DMS 273 (cell line): ENCODE results near the gene ZNF764.
A peak's percentile ranks its signal among the peaks of the same experiment; 100 is the strongest.
"Not testable (repeated sequence)": the region's sequence is repeated elsewhere in the genome, so short reads cannot be mapped to it uniquely, and the experiment has no call there.

ENCODE experiments used
- DNase-seq: peaks from one replicate; lab custom pipeline; 2025; ENCODE audit not compliant: unreplicated experiment; lab: John Stamatoyannopoulos, UW

ZNF764 gene

DNA sequence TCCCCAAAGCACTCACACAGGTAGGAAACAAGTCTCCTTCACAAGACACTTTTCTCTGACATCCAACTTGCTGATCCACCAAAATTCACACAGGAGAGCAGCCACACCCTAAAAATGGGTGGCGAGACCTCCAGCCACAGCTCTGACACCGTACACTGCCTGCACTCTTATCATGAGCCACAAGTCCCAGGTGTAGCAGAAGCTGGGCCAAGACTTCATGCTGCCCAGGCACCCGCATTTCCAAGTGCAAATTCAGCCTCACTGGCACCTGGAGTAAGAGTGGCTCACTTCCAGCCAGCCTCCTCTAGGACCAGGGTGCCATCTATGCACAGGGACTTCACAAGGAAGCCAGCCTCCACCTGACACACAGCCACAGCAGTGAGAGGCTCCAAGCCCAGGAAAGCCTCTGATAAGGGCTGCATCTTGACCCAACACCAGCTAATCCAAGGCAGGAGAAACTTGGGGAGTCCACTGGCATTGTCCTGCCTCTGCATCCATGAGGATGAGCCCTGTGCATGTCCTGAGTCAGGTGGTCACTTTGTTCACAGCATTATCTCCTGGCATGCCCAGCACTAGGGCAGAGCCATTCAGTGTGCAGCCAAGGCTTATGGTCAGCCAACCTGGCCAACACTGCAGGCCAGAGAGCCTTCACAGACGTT lies 29.2 kb downstream of the ZNF764 start:
- DNase-seq = no peak

- DNase-seq = no peak
Observed at GRCh38 chr16:30527635-30528178, 30.5 kb downstream of the ZNF764 start.

DNA sequence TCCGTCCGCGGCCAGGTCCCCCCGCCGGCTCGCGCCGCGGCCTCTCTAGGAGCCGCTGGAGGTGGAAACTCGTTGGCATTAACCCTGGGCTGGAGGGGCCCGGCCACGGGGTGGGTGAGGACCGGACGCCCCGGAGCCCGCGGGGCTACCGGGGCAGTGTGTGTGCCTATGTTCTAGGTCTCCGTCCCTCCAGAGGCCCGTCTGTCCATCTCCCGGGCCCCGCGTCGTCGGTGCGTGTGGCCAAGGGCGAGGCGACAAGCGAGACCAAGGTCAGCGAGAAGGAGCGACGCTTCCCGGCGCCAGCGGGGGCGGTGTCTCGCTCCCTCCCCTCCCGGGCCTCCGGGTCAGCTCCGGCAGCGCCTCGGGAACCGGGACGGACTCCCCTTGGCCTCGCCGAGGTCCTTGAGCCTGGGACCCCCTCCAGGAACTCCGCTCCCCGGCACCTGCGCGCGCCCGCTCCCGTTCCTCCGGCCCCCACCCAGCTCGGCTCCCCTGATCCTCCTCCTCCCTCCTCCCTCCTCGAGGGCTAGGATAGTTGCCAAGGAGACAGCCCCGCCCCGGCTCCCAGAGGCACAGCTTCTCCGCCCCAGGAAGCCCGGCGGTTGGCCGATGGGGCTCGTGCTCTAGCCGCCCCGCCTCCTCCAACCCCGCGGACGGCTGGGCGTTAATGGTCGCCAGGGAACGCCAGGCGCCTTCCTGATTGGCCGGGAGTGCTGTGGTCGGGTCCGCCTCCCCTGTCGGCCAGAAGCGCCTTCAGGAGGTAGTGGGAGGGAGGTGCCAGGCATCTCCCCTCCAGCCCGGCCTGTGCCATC lies 31.1 kb downstream of the ZNF764 start:
- peak; percentile 100 for DNase-seq

GRCh38 chr16:30526137-30526822 lies 31.9 kb downstream of the ZNF764 start, which contains the start of gene ZNF768:
Gene ZNF768, minus strand, starts transcription at chr16:30526566. Its CDS starts 153 bp downstream, at chr16:30526413.
- peak; percentile 83 for DNase-seq

DNA sequence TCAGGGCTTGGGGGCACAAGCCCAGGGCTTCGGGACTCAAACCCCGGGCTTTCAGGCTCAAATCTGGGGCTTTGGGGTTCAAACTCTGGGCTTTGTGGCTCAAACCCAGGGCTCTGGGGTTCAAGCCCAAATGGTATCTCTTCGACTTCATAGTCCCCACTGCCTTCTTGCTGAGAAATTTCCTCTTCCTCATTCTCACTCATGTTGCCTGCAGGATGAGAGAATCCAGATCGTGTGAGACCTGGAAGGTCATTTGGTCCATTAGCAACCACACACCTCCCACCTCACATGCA lies 32.4 kb downstream of the ZNF764 start:
- no peak for DNase-seq

DNA sequence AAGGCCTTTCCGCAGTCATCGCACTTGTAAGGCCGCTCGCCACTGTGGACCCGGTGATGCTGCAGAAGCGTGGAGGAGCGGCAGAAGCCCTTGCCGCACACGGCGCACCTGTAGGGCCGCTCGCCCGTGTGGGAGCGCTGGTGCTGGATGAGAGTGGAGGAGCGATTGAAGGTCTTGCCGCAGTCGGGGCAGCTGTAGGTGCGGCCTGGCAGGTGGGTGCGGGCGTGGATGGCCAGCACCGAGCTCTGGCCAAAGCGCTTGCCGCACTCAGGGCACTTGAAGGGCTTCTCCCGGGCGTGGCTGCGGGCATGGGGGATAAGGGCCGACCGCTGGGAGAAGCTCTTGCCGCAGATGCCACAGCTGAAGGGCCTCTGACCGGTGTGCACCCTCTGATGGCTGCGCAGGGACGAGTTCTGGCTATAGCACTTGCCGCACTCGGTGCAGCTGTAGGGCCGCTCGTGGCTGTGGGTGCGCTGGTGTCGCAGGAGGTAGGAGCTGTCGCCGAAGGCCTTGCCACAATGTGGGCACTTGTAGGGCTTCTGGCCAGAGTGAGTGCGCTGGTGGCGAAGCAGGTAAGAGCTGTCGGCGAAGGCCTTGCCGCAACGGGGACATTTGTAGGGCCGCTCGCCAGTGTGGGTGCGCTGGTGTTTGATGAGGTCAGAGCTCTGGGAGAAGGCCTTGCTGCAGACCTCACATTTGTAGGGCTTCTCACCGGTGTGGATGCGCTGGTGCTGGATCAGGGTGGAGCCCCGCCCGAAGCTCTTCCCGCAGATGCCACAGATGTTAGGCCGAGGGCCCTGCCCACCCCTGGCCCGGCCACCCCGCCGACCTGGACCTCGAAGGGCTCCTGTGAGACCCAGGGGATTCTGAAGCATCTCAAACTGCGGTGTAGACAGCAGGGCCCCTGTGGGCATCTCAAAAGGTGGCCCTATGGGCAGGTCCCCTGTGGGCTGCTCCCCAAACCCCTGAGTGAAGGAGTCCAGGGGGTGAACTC lies 33.3 kb downstream of the ZNF764 start:
- DNase-seq = no peak

DNA sequence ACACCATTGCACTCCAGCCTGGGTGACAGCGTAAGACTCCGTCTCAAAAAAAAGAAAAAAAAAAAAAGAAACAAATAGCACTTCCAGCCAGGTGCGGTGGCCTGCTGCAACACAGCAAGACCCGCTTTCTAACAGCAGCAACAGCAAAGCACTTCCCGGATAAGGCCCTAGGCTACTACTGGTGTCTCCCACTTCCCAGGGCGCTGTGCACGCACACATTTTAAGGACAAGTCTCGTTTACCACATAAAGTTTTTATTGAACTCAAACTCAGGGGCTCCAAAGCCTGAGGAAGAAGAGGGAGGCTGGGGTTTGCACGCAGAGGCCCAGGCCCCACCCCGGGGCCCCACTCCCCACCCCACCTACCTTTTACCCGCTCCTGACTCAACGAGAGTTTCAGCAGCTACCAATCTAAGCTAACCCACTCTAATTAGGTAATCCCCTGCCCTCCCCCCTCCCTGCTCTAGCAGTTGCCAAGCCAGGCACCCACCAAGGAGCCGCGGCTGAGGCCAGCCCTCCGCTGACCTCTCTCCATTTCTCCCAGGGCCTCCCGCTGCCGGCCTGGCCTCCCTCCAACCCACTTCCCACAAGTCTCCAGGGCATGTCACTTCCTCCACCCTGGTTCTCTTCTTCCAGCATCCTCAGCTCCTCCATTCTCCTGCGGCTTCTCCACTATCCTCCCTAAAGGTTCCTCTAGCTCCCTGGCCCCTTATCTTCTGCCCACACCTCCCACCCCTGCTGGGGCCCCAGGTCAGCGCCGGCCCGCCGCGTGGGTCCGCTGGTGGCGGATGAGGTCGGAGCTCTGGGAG lies 34.2 kb downstream of the ZNF764 start:
- no peak for DNase-seq

GRCh38 chr16:30522702-30523463 lies 35.3 kb downstream of the ZNF764 start:
- not testable (repeated sequence) for DNase-seq

DNA sequence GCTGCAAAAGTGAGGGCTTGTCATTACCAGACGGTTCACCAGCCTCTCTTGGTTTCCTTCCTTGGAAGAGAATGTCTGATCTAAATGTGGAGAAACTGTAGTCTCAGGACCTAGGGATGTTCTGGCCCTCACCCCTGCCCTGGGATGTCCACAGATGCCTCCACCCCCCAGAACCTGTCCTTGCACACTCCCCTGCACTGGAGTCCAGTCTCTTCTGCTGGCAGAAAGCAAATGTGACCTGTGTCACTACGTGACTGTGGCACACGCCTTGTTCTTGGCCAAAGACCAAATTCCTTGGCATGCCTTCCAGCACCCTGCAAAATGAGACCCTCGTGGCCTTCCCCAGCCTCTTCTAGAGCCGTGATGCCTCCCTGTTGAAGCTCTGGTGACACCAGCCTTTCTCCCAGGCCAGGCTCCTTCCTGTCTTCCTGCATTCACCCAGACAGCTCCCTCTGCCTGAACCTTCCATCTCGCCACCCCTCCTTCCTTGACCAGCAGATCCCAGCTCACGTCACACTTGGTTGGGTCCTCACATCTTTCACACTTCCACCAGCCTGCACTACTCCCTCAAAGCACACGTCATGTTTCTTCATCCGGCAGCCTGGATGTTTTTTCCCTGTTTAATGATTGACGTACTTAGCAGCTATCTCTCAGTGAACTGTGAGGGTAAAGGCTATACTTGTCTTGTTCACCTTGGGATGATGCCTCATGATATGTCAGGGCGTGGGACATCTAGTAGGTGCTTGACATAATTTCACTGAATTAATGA lies 36.1 kb downstream of the ZNF764 start:
- DNase-seq = no peak

- DNase-seq = no peak
Observed at GRCh38 chr16:30521476-30521872, 36.7 kb downstream of the ZNF764 start.

DNA sequence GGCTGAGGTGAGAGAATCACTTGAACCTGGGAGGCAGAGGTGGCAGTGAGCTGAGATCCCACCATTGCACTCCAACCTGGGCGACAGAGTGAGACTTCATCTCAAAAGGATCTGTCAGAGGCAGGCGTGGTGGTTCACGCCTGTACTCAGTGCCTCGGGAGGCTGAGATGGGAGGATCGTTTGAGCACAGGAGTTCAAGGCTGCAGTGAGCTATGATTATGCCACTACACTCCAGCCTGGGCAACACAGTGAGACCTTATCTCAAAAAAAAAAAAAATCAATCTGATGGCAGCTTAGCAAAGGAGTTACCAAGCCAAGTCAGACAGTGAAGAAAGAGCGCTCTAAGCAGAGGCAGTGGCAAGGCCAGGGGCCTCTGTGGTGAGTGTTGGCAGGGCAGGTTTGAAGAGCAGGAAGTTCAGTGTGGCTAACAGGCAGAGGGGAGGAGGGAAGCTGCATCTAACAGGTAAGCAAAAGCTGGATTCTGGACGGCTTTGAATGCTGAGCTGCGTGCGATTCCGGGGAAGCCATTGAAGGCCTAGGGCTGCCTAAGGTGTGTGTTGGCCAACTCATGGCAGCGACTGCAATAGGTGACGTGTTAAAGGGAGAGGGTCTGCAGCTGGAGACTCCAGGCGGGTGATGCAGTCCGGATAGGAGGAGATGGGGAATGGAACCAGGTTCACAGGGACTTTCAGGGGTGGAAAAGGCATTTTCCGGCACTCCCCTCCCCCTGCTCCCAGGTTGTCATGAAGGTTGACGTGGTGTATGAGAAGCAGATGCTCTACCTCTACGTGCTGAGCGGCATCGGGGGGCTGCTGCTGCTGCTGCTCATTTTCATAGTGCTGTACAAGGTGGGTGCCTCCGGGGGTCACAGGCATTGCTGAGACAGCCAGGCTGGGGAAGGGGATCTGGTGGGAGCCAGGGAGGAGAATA lies 38.8 kb downstream of the ZNF764 start:
- DNase-seq = no peak

DNA sequence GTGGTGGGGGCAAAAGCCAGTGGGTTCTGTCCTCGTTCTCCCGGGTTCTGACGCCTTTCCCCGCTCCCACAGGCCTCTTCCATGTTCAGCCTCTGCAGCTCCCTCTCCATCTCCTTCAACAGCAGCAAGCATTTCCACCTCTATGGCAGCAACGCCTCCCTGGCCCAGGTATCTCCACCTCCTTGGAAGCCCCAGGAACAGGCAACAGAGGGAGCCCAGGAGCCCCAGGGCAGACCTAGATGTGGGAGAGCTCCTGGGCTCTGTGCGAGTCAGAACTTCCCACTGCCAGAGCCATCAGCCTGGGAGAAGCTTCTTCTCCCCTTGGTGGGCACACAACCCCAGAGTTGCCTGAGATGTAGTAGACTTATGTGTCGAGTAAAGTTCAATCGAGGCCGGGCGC lies 39.6 kb downstream of the ZNF764 start:
- DNase-seq = no peak

GRCh38 chr16:30515275-30515674 lies 42.9 kb downstream of the ZNF764 start:
- DNase-seq = no peak

DNA sequence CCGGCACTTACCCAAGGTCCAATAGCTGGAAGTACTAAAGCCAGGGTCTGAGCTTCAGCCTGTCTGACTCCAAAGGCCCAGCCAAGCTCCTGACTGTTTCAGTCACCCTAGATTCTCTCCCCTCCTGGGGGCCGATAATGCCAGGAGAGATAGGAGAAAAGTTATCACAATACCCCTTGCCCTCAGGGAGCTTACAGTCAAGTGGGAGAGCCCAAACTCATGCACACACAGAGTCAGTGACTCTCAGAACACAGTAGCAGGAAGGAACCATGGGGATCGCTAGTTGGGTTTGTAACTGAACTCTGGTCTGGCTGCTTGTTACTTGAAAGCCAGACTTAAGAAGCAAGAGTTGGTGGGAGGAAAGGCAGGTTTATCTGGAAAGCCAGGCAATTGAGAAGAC lies 46.7 kb downstream of the ZNF764 start:
- DNase-seq = no peak

GRCh38 chr16:30510376-30510938 lies 47.7 kb downstream of the ZNF764 start:
- DNase-seq = no peak

- DNase-seq = no peak
Observed at GRCh38 chr16:30509081-30509765, 49.0 kb downstream of the ZNF764 start.
